Keratinocyte (primary cell): ENCODE data around the gene RMDN3. TPM values are rescaled to one million over a fixed set of nuclear protein-coding genes. Genes with fewer than 3 reads are reported as not detected.
A peak's percentile ranks its signal among the peaks of the same experiment; 100 is the strongest.

Source experiments
- DNase-seq: peaks from one replicate; pipeline ENCODE4 v3.0.0-alpha.2; 2011; ENCODE audit warnings: low read depth, missing footprints, low spot score
- FAIRE-seq: peaks from 2 replicates; lab custom pipeline; 2011; peaks lifted over from hg19 to GRCh38; lab: Jason Lieb, UNC
- H2AFZ ChIP-seq: 2 replicates; pipeline ENCODE4 v1.6.0; 2012; ENCODE audit warnings: low read length, control low read depth, inconsistent platforms; ENCODE audit not compliant: control insufficient read depth
- H3K27ac ChIP-seq: 2 replicates; pipeline ENCODE4 v1.5.1; 2011; ENCODE audit warnings: low read length; ENCODE audit not compliant: control insufficient read depth, insufficient read depth
- H3K27me3 ChIP-seq: 3 replicates; pipeline ENCODE4 v1.6.0; 2011; ENCODE audit warnings: low read length; ENCODE audit not compliant: control insufficient read depth, insufficient read depth; ENCODE audit errors: extremely low read depth
- H3K36me3 ChIP-seq, 2 experiments: 2 replicates in 1 of 2; 3 replicates in 1 of 2; pipeline ENCODE4 v1.5.1; 2011; ENCODE audit warnings: low read length in 2 of 2, mild to moderate bottlenecking in 1 of 2; ENCODE audit not compliant: control insufficient read depth in 2 of 2, insufficient read depth in 2 of 2; ENCODE audit errors: extremely low read depth in 1 of 2
- H3K4me1 ChIP-seq: 3 replicates; pipeline ENCODE4 v1.5.1; 2011; ENCODE audit warnings: low read length; ENCODE audit not compliant: control insufficient read depth, insufficient read depth; ENCODE audit errors: extremely low read depth
- H3K4me2 ChIP-seq: 3 replicates; pipeline ENCODE4 v1.6.0; 2011; ENCODE audit warnings: low read depth, low read length; ENCODE audit not compliant: control insufficient read depth, insufficient read depth; ENCODE audit errors: extremely low read depth
- H3K4me3 ChIP-seq, 3 experiments: fragments of 200-600 bp in 1 of 3; sonication (generic) in 1 of 3; 2 replicates in 2 of 3; 3 replicates in 1 of 3; pipeline ENCODE4 v1.5.1; 2011 to 2016; ENCODE audit warnings: low read length in 3 of 3, mild to moderate bottlenecking in 3 of 3, control low read depth in 2 of 3, inconsistent platforms in 1 of 3, low read depth in 1 of 3, mixed read lengths in 1 of 3, mixed run types in 1 of 3, moderate library complexity in 1 of 3; ENCODE audit not compliant: control insufficient read depth in 2 of 3, insufficient read depth in 2 of 3; ENCODE audit errors: extremely low read depth in 1 of 3
- H3K79me2 ChIP-seq: 2 replicates; pipeline ENCODE4 v1.6.0; 2012; ENCODE audit warnings: low read length; ENCODE audit not compliant: control insufficient read depth, insufficient read depth
- H3K9ac ChIP-seq: 3 replicates; pipeline ENCODE4 v1.6.0; 2011; ENCODE audit warnings: low read length; ENCODE audit not compliant: control insufficient read depth, insufficient read depth; ENCODE audit errors: extremely low read depth
- H3K9me1 ChIP-seq: 3 replicates; pipeline ENCODE4 v1.6.0; 2011; ENCODE audit warnings: low read length; ENCODE audit not compliant: control insufficient read depth, insufficient read depth; ENCODE audit errors: extremely low read depth
- H3K9me3 ChIP-seq: 2 replicates; pipeline ENCODE4 v1.5.1; 2012; ENCODE audit warnings: low read depth, low read length; ENCODE audit not compliant: control insufficient read depth
- H4K20me1 ChIP-seq: 3 replicates; pipeline ENCODE4 v1.6.0; 2011; ENCODE audit warnings: low read length; ENCODE audit not compliant: control insufficient read depth, insufficient read depth; ENCODE audit errors: extremely low read depth
- CTCF ChIP-seq, 3 experiments: IDR thresholded peaks in 1 of 3; conservative IDR thresholded peaks in 1 of 3; optimal IDR thresholded peaks in 1 of 3; 2 replicates in 2 of 3; 3 replicates in 1 of 3; pipeline versions ENCODE3 to v1.5.1; 2011; ENCODE audit warnings: low read length in 3 of 3, mild to moderate bottlenecking in 3 of 3, moderate library complexity in 2 of 3, control low read depth in 1 of 3, inconsistent platforms in 1 of 3; ENCODE audit not compliant: insufficient read depth in 2 of 3; ENCODE audit errors: extremely low read depth in 1 of 3
- EZH2 ChIP-seq: IDR thresholded peaks from one replicate; pipeline ENCODE4 v1.6.1; 2012; ENCODE audit warnings: inconsistent platforms, mild to moderate bottlenecking, low read length, moderate library complexity
- dilution Hi-C: fragments of 300-500 bp; cut with MboI; formaldehyde crosslinking; loops from one replicate; pipeline ENCODE4 v1.7.0; 2020; ENCODE audit warnings: low sequenced_read_pairs; ENCODE audit not compliant: extremely low pct_ligation_motif_present
- polyA plus RNA-seq, 5 experiments: library from polyadenylated mRNA; depleted of rRNA in 3 of 5; stranded (reverse) in 3 of 5; stranded (forward) in 1 of 5; unstranded in 1 of 5; fragments of >200 nt; gene quantifications; 1 replicate in 1 of 5; 2 replicates in 3 of 5; 3 replicates in 1 of 5; pipeline versions ENCODE4 v1.2.1 to v1.2.3, GENCODE V29; 2011 to 2012; ENCODE audit warnings: missing spikeins in 2 of 5, low read depth in 1 of 5, low replicate concordance in 1 of 5

RMDN3 gene
- polyA plus RNA-seq, 1 donor (not counting 4 experiments of a cell fraction or from before 2014, with no cell fraction given), result 23.0 TPM

- H3K79me2 ChIP-seq, result peaks cover 18% of the 10 kb centered on the region
- H3K9ac ChIP-seq, result no peak overlapping the region
- dilution Hi-C loops, result no loop called here
- H3K9me3 ChIP-seq, result no peaks in the 10 kb centered on the region
- H2AFZ ChIP-seq, result no peak overlapping the region
- no peaks in the 10 kb centered on the region for H3K27me3 ChIP-seq
- FAIRE-seq (no peak), DNase-seq (no peak)
- no peak overlapping the region for H3K4me3 ChIP-seq
- peaks cover 2 to 3% of the 10 kb centered on the region in 2 experiments for H3K36me3 ChIP-seq
- peak overlapping the region; percentile 8 for H3K4me2 ChIP-seq
- TF ChIP-seq EZH2, result no peak
- TF ChIP-seq CTCF (optimal IDR thresholded peaks at IDR 0.05 in 1 of 3, IDR thresholded peaks at IDR 0.05 in 1 of 3, conservative IDR thresholded peaks at IDR 0.05 in 1 of 3; ENCODE audit: extremely low read depth in 1 of 3, insufficient read depth in 2 of 3, low read length in 3 of 3), result no peak
- no peaks in the 10 kb centered on the region for H4K20me1 ChIP-seq
- peaks cover 2% of the 10 kb centered on the region for H3K9me1 ChIP-seq
- H3K4me1 ChIP-seq, result peaks cover 58% of the 10 kb centered on the region
- H3K27ac ChIP-seq, result peak overlapping the region; percentile 65
Measured at GRCh38 chr15:40790718-40791117, 35.7 kb upstream of the RMDN3 start.

GRCh38 chr15:40789999-40790398, 34.9 kb upstream of the RMDN3 start:
- dilution Hi-C loops, result loop anchor here (10.0 kb wide), 1 partner anchor 95 kb away; no protein-coding TSS in a partner anchor
- H3K9ac ChIP-seq, result no peak overlapping the region
- no peaks in the 10 kb centered on the region for H4K20me1 ChIP-seq
- no peak overlapping the region for H3K27ac ChIP-seq
- H3K9me1 ChIP-seq, result peaks cover 2% of the 10 kb centered on the region
- no peaks in the 10 kb centered on the region for H3K9me3 ChIP-seq
- no peak overlapping the region for H3K4me2 ChIP-seq
- no peak for TF ChIP-seq CTCF (optimal IDR thresholded peaks at IDR 0.05 in 1 of 3, IDR thresholded peaks at IDR 0.05 in 1 of 3, conservative IDR thresholded peaks at IDR 0.05 in 1 of 3; ENCODE audit: extremely low read depth in 1 of 3, insufficient read depth in 2 of 3, low read length in 3 of 3)
- TF ChIP-seq EZH2, result no peak
- H2AFZ ChIP-seq, result no peak overlapping the region
- no peaks in the 10 kb centered on the region for H3K27me3 ChIP-seq
- FAIRE-seq (no peak), DNase-seq (no peak)
- peaks cover 2 to 3% of the 10 kb centered on the region in 2 experiments for H3K36me3 ChIP-seq
- H3K79me2 ChIP-seq, result peaks cover 19% of the 10 kb centered on the region
- H3K4me3 ChIP-seq, result no peak overlapping the region
- peaks cover 63% of the 10 kb centered on the region for H3K4me1 ChIP-seq
